HepG2 (cell line): ENCODE measurements around the gene SMG7. TPM values are rescaled to one million over a fixed set of nuclear protein-coding genes. Genes with fewer than 3 reads are reported as not detected.

Source experiments
- CHD4 ChIP-seq: fragments of 200-600 bp; sonication (generic); IDR thresholded peaks from 2 replicates; pipeline ENCODE4 v1.7.0; 2017; ENCODE audit warnings: mild to moderate bottlenecking, low read length, borderline replicate concordance
- FOXP1 ChIP-seq, 2 experiments: fragments of 450-650 bp in 1 of 2; IDR thresholded peaks; 2 replicates each; pipeline ENCODE4 v1.6.1; 2017 to 2018; ENCODE audit warnings: antibody characterized with exemption in 1 of 2
- IRX3 ChIP-seq: sonication (generic); formaldehyde crosslinking; IDR thresholded peaks from 2 replicates; pipeline ENCODE4 v1.8.1; 2023; ENCODE audit warnings: mild to moderate bottlenecking, low read depth, missing genetic modification reagents, borderline replicate concordance
- JUNB ChIP-seq: sonication (generic); formaldehyde crosslinking; IDR thresholded peaks from 2 replicates; pipeline ENCODE4 v1.8.0; 2022; ENCODE audit warnings: missing genetic modification reagents, mild to moderate bottlenecking, borderline replicate concordance
- KIAA2018 ChIP-seq: sonication (generic); formaldehyde crosslinking; IDR thresholded peaks from 2 replicates; pipeline ENCODE4 v1.5.0; 2020; ENCODE audit warnings: mild to moderate bottlenecking, missing genetic modification reagents, borderline replicate concordance
- KLF12 ChIP-seq: sonication (generic); formaldehyde crosslinking; IDR thresholded peaks from 2 replicates; pipeline ENCODE4 v1.4.0; 2020; ENCODE audit warnings: missing genetic modification reagents, borderline replicate concordance
- REPIN1 ChIP-seq: sonication (generic); formaldehyde crosslinking; IDR thresholded peaks from 2 replicates; pipeline ENCODE4 v1.8.0; 2022; ENCODE audit warnings: missing genetic modification reagents, low read depth, mild to moderate bottlenecking, borderline replicate concordance
- SMAD9 ChIP-seq: sonication (generic); formaldehyde crosslinking; IDR thresholded peaks from 2 replicates; pipeline ENCODE4 v1.5.1; 2020; ENCODE audit warnings: mild to moderate bottlenecking, missing genetic modification reagents
- SMARCE1 ChIP-seq: fragments of 450-650 bp; IDR thresholded peaks from 2 replicates; pipeline ENCODE4 v1.6.1; 2017; ENCODE audit warnings: borderline replicate concordance
- SSRP1 ChIP-seq: IDR thresholded peaks from 2 replicates; pipeline ENCODE4 v1.6.1; 2016; ENCODE audit warnings: control low read depth
- ZFY ChIP-seq: sonication (generic); formaldehyde crosslinking; IDR thresholded peaks from 2 replicates; pipeline ENCODE4 v1.4.0; 2020; ENCODE audit warnings: missing genetic modification reagents
- ZNF350 ChIP-seq: sonication (generic); formaldehyde crosslinking; IDR thresholded peaks from 2 replicates; pipeline ENCODE4 v1.4.0; 2020; ENCODE audit warnings: mild to moderate bottlenecking, low read depth, missing genetic modification reagents, borderline replicate concordance
- ZNF720 ChIP-seq: sonication (generic); formaldehyde crosslinking; IDR thresholded peaks from 2 replicates; pipeline ENCODE4 v1.4.0; 2020; ENCODE audit warnings: missing genetic modification reagents
- ZNF746 ChIP-seq: sonication (generic); formaldehyde crosslinking; IDR thresholded peaks from 2 replicates; pipeline ENCODE4 v1.8.0; 2022; ENCODE audit warnings: mild to moderate bottlenecking, missing genetic modification reagents
- ZNF782 ChIP-seq: sonication (generic); formaldehyde crosslinking; IDR thresholded peaks from 2 replicates; pipeline ENCODE4 v1.4.0; 2020; ENCODE audit warnings: missing genetic modification reagents, mild to moderate bottlenecking, borderline replicate concordance
- polyA plus RNA-seq, 8 experiments: library from polyadenylated mRNA; depleted of rRNA in 3 of 8; stranded (reverse) in 7 of 8; unstranded in 1 of 8; fragments of >200 nt; fragmentation: Illumina TruSeq in 4 of 8; extraction: Trizol in 4 of 8; gene quantifications; 2 replicates each; pipeline versions ENCODE4 v1.2.1 to v1.2.3, GENCODE V29; 2011 to 2016; ENCODE audit warnings: low read depth in 4 of 8, missing spikeins in 1 of 8, mixed read lengths in 1 of 8; ENCODE audit not compliant: insufficient read depth in 1 of 8
- total RNA-seq, 5 experiments: library from RNA; depleted of rRNA; stranded (reverse); fragments of >200 nt; fragmentation: Illumina TruSeq; extraction: Trizol; gene quantifications; 2 replicates each; pipeline ENCODE4 v1.2.3, GENCODE V29; 2016; ENCODE audit warnings: low read depth in 1 of 5
- TF ChIP-seq, protein P1 (sequence below): sonication (generic); formaldehyde crosslinking; IDR thresholded peaks from 2 replicates; pipeline ENCODE4 v1.4.0; 2020; ENCODE audit warnings: mild to moderate bottlenecking, low read depth, missing genetic modification reagents
- TF ChIP-seq, protein P2 (sequence below): sonication (generic); formaldehyde crosslinking; conservative IDR thresholded peaks from 2 replicates; pipeline ENCODE4 v1.8.0; 2022; ENCODE audit warnings: missing genetic modification reagents

SMG7 gene
- total and polyA plus RNA-seq, 2 of the 13 experiments (the other 11 are each of a cell fraction or from before 2014, with no cell fraction given), result 14.9 to 27.9 TPM

- no peak for TF ChIP-seq KIAA2018 (CRISPR knock-in tag)
- TF ChIP-seq, protein P1, sequence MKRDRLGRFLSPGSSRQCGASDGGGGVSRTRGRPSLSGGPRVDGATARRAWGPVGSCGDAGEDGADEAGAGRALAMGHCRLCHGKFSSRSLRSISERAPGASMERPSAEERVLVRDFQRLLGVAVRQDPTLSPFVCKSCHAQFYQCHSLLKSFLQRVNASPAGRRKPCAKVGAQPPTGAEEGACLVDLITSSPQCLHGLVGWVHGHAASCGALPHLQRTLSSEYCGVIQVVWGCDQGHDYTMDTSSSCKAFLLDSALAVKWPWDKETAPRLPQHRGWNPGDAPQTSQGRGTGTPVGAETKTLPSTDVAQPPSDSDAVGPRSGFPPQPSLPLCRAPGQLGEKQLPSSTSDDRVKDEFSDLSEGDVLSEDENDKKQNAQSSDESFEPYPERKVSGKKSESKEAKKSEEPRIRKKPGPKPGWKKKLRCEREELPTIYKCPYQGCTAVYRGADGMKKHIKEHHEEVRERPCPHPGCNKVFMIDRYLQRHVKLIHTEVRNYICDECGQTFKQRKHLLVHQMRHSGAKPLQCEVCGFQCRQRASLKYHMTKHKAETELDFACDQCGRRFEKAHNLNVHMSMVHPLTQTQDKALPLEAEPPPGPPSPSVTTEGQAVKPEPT (CRISPR knock-in tag), result no peak; the same call in 1 of the 2 replicates
- no peak for TF ChIP-seq ZNF720 (CRISPR knock-in tag)
- no peak for TF ChIP-seq SMARCE1
- TF ChIP-seq, protein P2, sequence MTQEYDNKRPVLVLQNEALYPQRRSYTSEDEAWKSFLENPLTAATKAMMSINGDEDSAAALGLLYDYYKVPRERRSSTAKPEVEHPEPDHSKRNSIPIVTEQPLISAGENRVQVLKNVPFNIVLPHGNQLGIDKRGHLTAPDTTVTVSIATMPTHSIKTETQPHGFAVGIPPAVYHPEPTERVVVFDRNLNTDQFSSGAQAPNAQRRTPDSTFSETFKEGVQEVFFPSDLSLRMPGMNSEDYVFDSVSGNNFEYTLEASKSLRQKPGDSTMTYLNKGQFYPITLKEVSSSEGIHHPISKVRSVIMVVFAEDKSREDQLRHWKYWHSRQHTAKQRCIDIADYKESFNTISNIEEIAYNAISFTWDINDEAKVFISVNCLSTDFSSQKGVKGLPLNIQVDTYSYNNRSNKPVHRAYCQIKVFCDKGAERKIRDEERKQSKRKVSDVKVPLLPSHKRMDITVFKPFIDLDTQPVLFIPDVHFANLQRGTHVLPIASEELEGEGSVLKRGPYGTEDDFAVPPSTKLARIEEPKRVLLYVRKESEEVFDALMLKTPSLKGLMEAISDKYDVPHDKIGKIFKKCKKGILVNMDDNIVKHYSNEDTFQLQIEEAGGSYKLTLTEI (CRISPR knock-in tag), result no peak
- no peak; the same call in 1 of the 2 replicates for TF ChIP-seq CHD4
- TF ChIP-seq ZFY (CRISPR knock-in tag), result peak; percentile 36; the same call in 1 of the 2 replicates
- no peak; the same call in 1 of the 2 replicates for TF ChIP-seq JUNB (CRISPR knock-in tag)
- TF ChIP-seq ZNF350 (CRISPR knock-in tag), result no peak; the same call in none of the 2 replicates
- TF ChIP-seq FOXP1 (IDR thresholded peaks at IDR 0.05), result no peak
- no peak; the same call in 1 of the 2 replicates for TF ChIP-seq FOXP1 (CRISPR knock-in tag; IDR thresholded peaks at IDR 0.05)
- peak; percentile 70; the same call in 1 of the 2 replicates for TF ChIP-seq REPIN1 (CRISPR knock-in tag)
- no peak for TF ChIP-seq SMAD9 (CRISPR knock-in tag)
- no peak for TF ChIP-seq IRX3 (CRISPR knock-in tag)
- TF ChIP-seq KLF12, result peak; percentile 83; the same call in 1 of the 2 replicates
- peak; percentile 22; the same call in 1 of the 2 replicates for TF ChIP-seq ZNF746
- peak; percentile 41; the same call in 1 of the 2 replicates for TF ChIP-seq SSRP1
- 0 out of 2 replicates have a peak, but pooled peaks have one; percentile 23 for TF ChIP-seq ZNF782 (CRISPR knock-in tag)
Observed at GRCh38 chr1:183471743-183472487, 384 bp upstream of the SMG7 start (continued).
